ENCODE measurements around the gene RBM14. TPM values are rescaled to one million over a fixed set of nuclear protein-coding genes. Genes with fewer than 3 reads are reported as not detected.

RBM14 gene
- total RNA-seq: 10 to 100 TPM; 29.8 to 37.6 TPM

GRCh38 chr11:66616379-66617154, at the start of gene RBM14:
TSS of gene RBM14 (plus strand) at chr11:66616630. CDS start at chr11:66616721, 91 bp downstream.
- H3K4me3 ChIP-seq: peak within 1 kb of the TSS; percentile 87 to 91
- peak; percentile 98 to 99 (median 99) for TF ChIP-seq POLR2A (IDR thresholded peaks at IDR 0.05)
- peak in 1 of 7 experiments; percentile 3 for TF ChIP-seq CTCF (IDR thresholded peaks at IDR 0.05)
- ATAC-seq (peak; percentile 96), DNase-seq (peak; percentile 98 to 99 (median 98))
- 0% methylated on average over 11 to 89 of the region's 90 CpGs for WGBS, 2 donors
- no peaks in the 10 kb centered on the region for H3K27me3 ChIP-seq
- peak within 1 kb of the TSS; percentile 91 to 99 (median 95) for H3K27ac ChIP-seq
- intact Hi-C loops (cut with DNase I): no loop called here
- peaks cover 42% of the 10 kb centered on the region for H3K4me1 ChIP-seq
- H3K9me3 ChIP-seq: no peaks in the 10 kb centered on the region
- H3K36me3 ChIP-seq (replicated peaks in 1 of 2; ENCODE audit: insufficient read depth in 1 of 2, low read depth in 2 of 2): no peaks in the 10 kb centered on the region

GRCh38 chr11:66567787-66568123, 48.7 kb upstream of the RBM14 start:
- no peak for ATAC-seq
- peaks cover 15% of the 10 kb centered on the region for H3K4me1 ChIP-seq
- DNase-seq: no peak
- H3K27me3 ChIP-seq: no peaks in the 10 kb centered on the region
- WGBS, 2 donors: 52% methylated on average over 10 of the region's 15 CpGs; no CpG with 5 or more reads in 1 of the 2 donors
- H3K36me3 ChIP-seq (replicated peaks in 1 of 2; ENCODE audit: insufficient read depth in 1 of 2, low read depth in 2 of 2): no peaks in the 10 kb centered on the region
- intact Hi-C loops (cut with DNase I): no loop called here
- no peaks in the 10 kb centered on the region for H3K9me3 ChIP-seq
- H3K4me3 ChIP-seq: no peak overlapping the region
- H3K27ac ChIP-seq: no peak overlapping the region
- TF ChIP-seq POLR2A (IDR thresholded peaks at IDR 0.05): no peak
- TF ChIP-seq CTCF (IDR thresholded peaks at IDR 0.05): no peak

GRCh38 chr11:66568124-66568916, 48.1 kb upstream of the RBM14 start, which contains the start of gene CTSF:
TSS of gene CTSF (minus strand) at chr11:66568606. CDS start at chr11:66568486, 120 bp downstream.
- Histone ChIP-seq H3K27me3 (no peaks in the 10 kb centered on the region), H3K9me3 (no peaks in the 10 kb centered on the region), H3K27ac (no peak within 1 kb of the TSS), H3K36me3 (replicated peaks in 1 of 2; ENCODE audit: insufficient read depth in 1 of 2, low read depth in 2 of 2) (no peaks in the 10 kb centered on the region), H3K4me1 (peaks cover 15% of the 10 kb centered on the region), H3K4me3 (peak within 1 kb of the TSS in 1 of 2 donors; percentile 40)
- intact Hi-C loops (cut with DNase I): no loop called here
- DNase-seq (peak; percentile 86 to 92 (median 90)), ATAC-seq (peak; percentile 97)
- 5 to 19% methylated on average over 3 to 60 of the region's 77 CpGs for WGBS, 2 donors
- TF ChIP-seq POLR2A (IDR thresholded peaks at IDR 0.05) (peak in 2 of 3 donors; percentile 37 to 39), CTCF (IDR thresholded peaks at IDR 0.05) (no peak)

GRCh38 chr11:66569076-66569475, 47.4 kb upstream of the RBM14 start:
- ATAC-seq (no peak), DNase-seq (no peak)
- TF ChIP-seq POLR2A (IDR thresholded peaks at IDR 0.05): no peak
- TF ChIP-seq CTCF (IDR thresholded peaks at IDR 0.05): no peak
- intact Hi-C loops (cut with DNase I): no loop called here
- H3K9me3 ChIP-seq: no peaks in the 10 kb centered on the region
- no peaks in the 10 kb centered on the region for H3K36me3 ChIP-seq (replicated peaks in 1 of 2; ENCODE audit: insufficient read depth in 1 of 2, low read depth in 2 of 2)
- WGBS, 2 donors: 80 to 88% methylated on average over 7 of the region's 7 CpGs
- H3K27ac ChIP-seq: no peak overlapping the region
- H3K4me3 ChIP-seq: no peak overlapping the region
- no peaks in the 10 kb centered on the region for H3K27me3 ChIP-seq
- peaks cover 15% of the 10 kb centered on the region for H3K4me1 ChIP-seq

Measured in body of pancreas (tissue), 4 donors.